GM12874 (cell line): ENCODE measurements around the gene PLAC8.

Experiments used
- CTCF ChIP-seq: IDR thresholded peaks from 2 replicates; pipeline ENCODE4 v1.5.1; 2011; ENCODE audit warnings: low read depth, mild to moderate bottlenecking, control low read depth, low read length, moderate library complexity; ENCODE audit not compliant: insufficient read depth

Gene PLAC8

GRCh38 chr4:83043801-83044407 lies 70.6 kb downstream of the PLAC8 start:
- TF ChIP-seq CTCF = no peak

- no peak for TF ChIP-seq CTCF
Observed at GRCh38 chr4:83040269-83040668, 74.3 kb downstream of the PLAC8 start.
